Measurements from ENCODE around the gene CIB2.
"Not testable (repeated sequence)": the region's sequence is repeated elsewhere in the genome, so short reads cannot be mapped to it uniquely, and the experiment has no call there.

Gene CIB2

DNA sequence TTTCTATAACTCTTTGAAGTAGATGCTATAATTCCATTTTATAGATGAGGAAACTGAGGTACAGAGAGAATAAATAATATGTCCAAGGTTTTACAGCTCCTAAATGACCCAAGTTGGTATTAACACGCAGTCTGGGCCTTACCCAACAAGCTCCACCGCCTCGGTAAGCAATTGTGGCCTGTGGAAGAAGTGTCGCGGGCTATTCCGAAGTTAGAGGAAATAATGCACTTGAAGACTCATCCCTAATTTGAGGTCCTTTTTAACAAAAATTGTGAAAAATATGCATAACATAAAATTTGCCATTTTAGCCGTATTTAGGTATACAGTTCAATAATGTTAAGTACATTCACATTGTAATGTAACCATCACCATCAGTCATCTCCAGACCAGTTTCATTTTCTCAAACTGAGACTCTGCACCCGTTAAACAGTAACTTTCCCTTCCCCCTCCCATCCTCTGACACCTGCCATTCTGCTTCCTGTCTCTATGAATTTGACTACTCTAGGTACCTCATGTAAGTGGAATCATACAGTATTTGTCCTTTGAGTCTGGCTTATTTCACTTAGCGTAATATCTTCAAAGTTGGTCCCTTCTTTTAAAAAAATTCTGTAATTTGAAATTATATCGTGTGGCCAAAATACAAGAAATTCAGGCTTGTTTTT is 36.1 kb upstream of the CIB2 start:
- Histone ChIP-seq H3K9me3 (ENCODE audit: control insufficient read depth, insufficient read depth, low read length) (no peaks in the 10 kb centered on the region), H3K36me3 (ENCODE audit: control insufficient read depth, insufficient read depth, low read length) (peaks cover 89% of the 10 kb centered on the region), H3K4me1 (ENCODE audit: control insufficient read depth, insufficient read depth, low read length) (no peaks in the 10 kb centered on the region), H3K9ac (ENCODE audit: low read depth, low read length) (no peak overlapping the region), H3K4me3 (ENCODE audit: low read depth, low read length) (no peak overlapping the region), H3K27ac (ENCODE audit: low read depth, low read length) (no peak overlapping the region), H3K27me3 (ENCODE audit: control insufficient read depth, insufficient read depth, low read length) (no peaks in the 10 kb centered on the region)

DNA sequence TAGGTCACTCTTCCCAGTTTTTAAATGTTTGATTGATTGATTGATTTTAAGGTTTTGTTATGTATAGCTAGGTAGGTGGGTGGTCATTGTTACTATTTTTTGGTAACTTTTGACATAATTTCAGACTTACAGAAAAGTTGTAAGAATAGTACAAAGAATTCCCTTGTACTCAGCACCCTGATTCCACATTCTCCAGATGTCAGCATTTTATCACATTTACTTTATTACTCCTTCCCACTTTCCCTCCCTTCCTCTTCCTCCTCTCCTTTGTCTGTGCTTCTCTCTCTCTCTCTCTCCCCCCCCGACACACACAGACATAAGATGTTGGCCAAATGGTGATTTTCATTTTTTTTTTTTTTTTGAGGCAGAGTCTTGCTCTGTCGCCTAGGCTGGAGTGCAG is 32.8 kb upstream of the CIB2 start:
- Histone ChIP-seq H3K9ac (ENCODE audit: low read depth, low read length) (no peak overlapping the region), H3K36me3 (ENCODE audit: control insufficient read depth, insufficient read depth, low read length) (peaks cover 88% of the 10 kb centered on the region), H3K4me3 (ENCODE audit: low read depth, low read length) (no peak overlapping the region), H3K4me1 (ENCODE audit: control insufficient read depth, insufficient read depth, low read length) (no peaks in the 10 kb centered on the region), H3K27ac (ENCODE audit: low read depth, low read length) (no peak overlapping the region), H3K9me3 (ENCODE audit: control insufficient read depth, insufficient read depth, low read length) (no peaks in the 10 kb centered on the region), H3K27me3 (ENCODE audit: control insufficient read depth, insufficient read depth, low read length) (no peaks in the 10 kb centered on the region)

DNA sequence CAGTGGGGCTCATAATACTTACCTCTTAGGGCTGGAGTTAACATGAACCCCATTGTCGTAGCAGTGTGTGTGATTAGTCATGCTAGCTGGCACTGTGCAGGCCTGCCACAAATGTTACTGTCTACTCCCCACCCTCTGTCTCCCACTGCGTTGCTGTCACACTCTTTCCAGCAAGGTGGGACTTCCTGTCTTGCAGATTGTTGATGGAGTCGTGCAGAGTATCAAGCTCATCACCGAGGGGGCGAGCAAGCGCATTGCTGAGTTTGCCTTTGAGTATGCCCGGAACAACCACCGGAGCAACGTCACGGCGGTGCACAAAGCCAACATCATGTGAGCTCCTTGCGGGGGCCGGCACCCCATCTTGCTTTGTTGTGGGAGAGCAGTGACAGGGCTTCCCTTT is 30.8 kb upstream of the CIB2 start:
- Histone ChIP-seq H3K27me3 (ENCODE audit: control insufficient read depth, insufficient read depth, low read length) (no peaks in the 10 kb centered on the region), H3K4me1 (ENCODE audit: control insufficient read depth, insufficient read depth, low read length) (peaks cover 11% of the 10 kb centered on the region), H3K9me3 (ENCODE audit: control insufficient read depth, insufficient read depth, low read length) (no peaks in the 10 kb centered on the region), H3K4me3 (ENCODE audit: low read depth, low read length) (no peak overlapping the region), H3K27ac (ENCODE audit: low read depth, low read length) (no peak overlapping the region), H3K9ac (ENCODE audit: low read depth, low read length) (no peak overlapping the region), H3K36me3 (ENCODE audit: control insufficient read depth, insufficient read depth, low read length) (peaks cover 68% of the 10 kb centered on the region)

DNA sequence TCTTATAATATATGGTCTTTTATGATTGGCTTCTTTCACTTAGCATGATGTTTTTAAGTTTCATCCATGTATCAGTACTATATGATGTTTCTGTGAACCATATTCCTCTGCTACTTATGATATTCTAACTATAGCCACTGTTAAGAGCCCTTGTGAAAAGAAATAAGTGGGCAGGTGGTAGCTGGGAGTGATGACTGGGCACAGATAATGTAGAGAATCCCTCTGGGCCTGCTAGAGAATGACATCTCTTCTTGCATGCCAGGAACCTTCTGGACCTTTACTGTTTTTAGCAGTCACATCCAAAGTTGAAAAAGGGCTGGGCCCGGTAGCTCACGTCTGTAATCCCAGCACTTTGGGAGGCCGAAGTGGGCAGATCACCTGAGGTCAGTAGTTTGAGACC is 28.1 kb upstream of the CIB2 start:
- Histone ChIP-seq H3K36me3 (ENCODE audit: control insufficient read depth, insufficient read depth, low read length) (peaks cover 43% of the 10 kb centered on the region), H3K4me3 (ENCODE audit: low read depth, low read length) (no peak overlapping the region), H3K27me3 (ENCODE audit: control insufficient read depth, insufficient read depth, low read length) (no peaks in the 10 kb centered on the region), H3K27ac (ENCODE audit: low read depth, low read length) (no peak overlapping the region), H3K4me1 (ENCODE audit: control insufficient read depth, insufficient read depth, low read length) (peaks cover 32% of the 10 kb centered on the region), H3K9ac (ENCODE audit: low read depth, low read length) (no peak overlapping the region), H3K9me3 (ENCODE audit: control insufficient read depth, insufficient read depth, low read length) (no peaks in the 10 kb centered on the region)

DNA sequence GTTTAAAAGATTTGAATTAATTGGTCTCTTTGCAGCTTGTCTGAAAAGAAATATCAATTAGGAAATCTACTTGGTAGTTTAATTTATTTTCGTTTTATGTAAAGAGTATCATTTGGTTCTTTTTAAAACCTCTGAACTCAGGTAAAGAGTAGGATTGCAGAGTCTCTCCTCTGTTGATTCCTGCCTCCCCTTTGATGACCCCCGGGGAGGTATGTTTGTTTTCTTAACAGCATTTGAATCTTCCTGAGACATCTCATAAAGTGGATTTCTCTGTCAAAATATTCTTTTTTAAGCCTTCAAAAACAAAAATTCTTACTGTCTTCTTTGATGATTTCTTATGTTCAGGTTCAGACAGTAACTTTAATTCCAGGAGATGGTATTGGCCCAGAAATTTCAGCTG is 26.0 kb upstream of the CIB2 start:
- H3K27ac ChIP-seq (ENCODE audit: low read depth, low read length) = peak overlapping the region; percentile 91

DNA sequence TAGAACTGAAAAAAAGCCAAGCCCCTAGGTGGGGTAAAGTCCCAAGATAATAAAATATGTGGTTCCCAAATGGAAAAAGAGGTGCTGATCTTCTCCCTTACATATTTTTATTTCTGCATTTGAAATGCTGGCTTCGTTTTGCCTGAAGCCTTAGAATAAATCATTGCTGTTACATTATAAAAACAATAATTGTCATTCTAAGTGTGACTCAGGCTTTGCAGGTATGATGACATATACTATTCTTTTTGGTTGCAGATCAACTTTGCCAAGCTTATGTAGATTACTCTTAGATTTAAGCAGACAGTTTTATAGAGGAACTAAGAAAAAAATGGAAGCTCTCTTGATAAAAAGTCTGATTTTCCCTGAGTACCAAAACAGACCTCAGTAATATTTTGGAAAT is 25.4 kb upstream of the CIB2 start:
- peaks cover 32% of the 10 kb centered on the region for H3K4me1 ChIP-seq (ENCODE audit: control insufficient read depth, insufficient read depth, low read length)
- H3K9me3 ChIP-seq (ENCODE audit: control insufficient read depth, insufficient read depth, low read length) = no peaks in the 10 kb centered on the region
- H3K27ac ChIP-seq (ENCODE audit: low read depth, low read length) = peak overlapping the region; percentile 91
- H3K9ac ChIP-seq (ENCODE audit: low read depth, low read length) = peak overlapping the region; percentile 12; the same call in 1 of the 2 replicates
- no peaks in the 10 kb centered on the region for H3K27me3 ChIP-seq (ENCODE audit: control insufficient read depth, insufficient read depth, low read length)
- H3K4me3 ChIP-seq (ENCODE audit: low read depth, low read length) = peak overlapping the region; percentile 40
- peaks cover 22% of the 10 kb centered on the region for H3K36me3 ChIP-seq (ENCODE audit: control insufficient read depth, insufficient read depth, low read length)

More for the DNA sequence above, 26.0 kb upstream of the CIB2 start:
- Histone ChIP-seq H3K27me3 (ENCODE audit: control insufficient read depth, insufficient read depth, low read length) (no peaks in the 10 kb centered on the region), H3K9ac (ENCODE audit: low read depth, low read length) (peak overlapping the region; percentile 12; the same call in 1 of the 2 replicates), H3K4me1 (ENCODE audit: control insufficient read depth, insufficient read depth, low read length) (peaks cover 32% of the 10 kb centered on the region), H3K4me3 (ENCODE audit: low read depth, low read length) (peak overlapping the region; percentile 40), H3K9me3 (ENCODE audit: control insufficient read depth, insufficient read depth, low read length) (no peaks in the 10 kb centered on the region), H3K36me3 (ENCODE audit: control insufficient read depth, insufficient read depth, low read length) (peaks cover 27% of the 10 kb centered on the region)

DNA sequence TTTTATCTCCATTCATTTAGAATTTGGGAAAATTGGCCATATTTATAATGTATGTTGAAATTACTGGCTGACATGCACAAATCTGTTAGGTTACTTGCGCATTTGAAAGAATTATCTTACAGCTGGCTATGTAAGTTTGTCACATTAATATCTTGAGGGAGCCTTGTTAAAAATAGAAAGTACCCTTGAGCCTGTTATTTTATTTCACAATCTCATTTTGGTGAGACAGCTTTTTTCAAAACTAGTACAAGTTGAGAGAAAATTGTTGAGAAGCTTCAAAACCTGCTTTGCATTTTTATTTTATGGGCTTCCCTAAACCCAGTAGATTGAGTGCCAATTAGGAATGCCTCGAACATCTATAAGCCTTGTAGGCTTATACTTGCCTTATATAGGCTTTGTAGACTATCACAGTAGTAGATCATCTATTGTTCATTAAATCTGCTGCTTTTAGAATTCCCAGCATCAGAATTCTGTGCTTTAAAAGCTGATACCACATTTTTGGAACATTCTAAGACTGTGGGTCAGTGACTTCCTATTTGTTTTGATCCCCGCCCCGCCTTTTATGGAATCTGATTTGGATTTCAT is 24.2 kb upstream of the CIB2 start:
- H3K36me3 ChIP-seq (ENCODE audit: control insufficient read depth, insufficient read depth, low read length) = peaks cover 10% of the 10 kb centered on the region; the same call in 1 of the 2 replicates
- H3K9me3 ChIP-seq (ENCODE audit: control insufficient read depth, insufficient read depth, low read length) = no peaks in the 10 kb centered on the region
- H3K9ac ChIP-seq (ENCODE audit: low read depth, low read length) = no peak overlapping the region
- H3K27me3 ChIP-seq (ENCODE audit: control insufficient read depth, insufficient read depth, low read length) = no peaks in the 10 kb centered on the region
- no peak overlapping the region for H3K4me3 ChIP-seq (ENCODE audit: low read depth, low read length)
- peak overlapping the region; percentile 91 for H3K27ac ChIP-seq (ENCODE audit: low read depth, low read length)
- peaks cover 36% of the 10 kb centered on the region for H3K4me1 ChIP-seq (ENCODE audit: control insufficient read depth, insufficient read depth, low read length)

DNA sequence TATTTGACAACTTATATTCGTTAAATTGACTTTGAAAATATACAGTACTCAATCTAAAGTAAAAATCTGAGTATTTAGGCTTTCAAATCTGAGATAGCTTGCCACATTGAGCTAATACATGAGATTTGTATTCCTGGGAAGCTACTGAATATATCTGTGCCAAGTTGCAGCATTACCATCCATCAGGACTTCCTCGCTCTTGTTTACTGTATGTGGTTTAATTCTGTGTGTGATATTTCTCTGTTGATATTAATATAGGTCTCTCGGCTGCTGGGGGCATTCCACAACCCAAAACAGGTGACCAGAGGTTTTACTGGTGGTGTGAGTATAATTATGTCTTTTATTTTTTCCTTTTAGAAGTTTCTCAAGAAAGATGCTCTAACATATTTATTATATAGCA is 23.7 kb upstream of the CIB2 start:
- peaks cover 6% of the 10 kb centered on the region; the same call in 1 of the 2 replicates for H3K36me3 ChIP-seq (ENCODE audit: control insufficient read depth, insufficient read depth, low read length)
- no peak overlapping the region for H3K27ac ChIP-seq (ENCODE audit: low read depth, low read length)
- no peaks in the 10 kb centered on the region for H3K9me3 ChIP-seq (ENCODE audit: control insufficient read depth, insufficient read depth, low read length)
- 0 out of 2 replicates have a peak, but pooled peaks cover 4% of the 10 kb centered on the region for H3K27me3 ChIP-seq (ENCODE audit: control insufficient read depth, insufficient read depth, low read length)
- H3K4me3 ChIP-seq (ENCODE audit: low read depth, low read length) = no peak overlapping the region
- no peak overlapping the region for H3K9ac ChIP-seq (ENCODE audit: low read depth, low read length)
- H3K4me1 ChIP-seq (ENCODE audit: control insufficient read depth, insufficient read depth, low read length) = peaks cover 40% of the 10 kb centered on the region

DNA sequence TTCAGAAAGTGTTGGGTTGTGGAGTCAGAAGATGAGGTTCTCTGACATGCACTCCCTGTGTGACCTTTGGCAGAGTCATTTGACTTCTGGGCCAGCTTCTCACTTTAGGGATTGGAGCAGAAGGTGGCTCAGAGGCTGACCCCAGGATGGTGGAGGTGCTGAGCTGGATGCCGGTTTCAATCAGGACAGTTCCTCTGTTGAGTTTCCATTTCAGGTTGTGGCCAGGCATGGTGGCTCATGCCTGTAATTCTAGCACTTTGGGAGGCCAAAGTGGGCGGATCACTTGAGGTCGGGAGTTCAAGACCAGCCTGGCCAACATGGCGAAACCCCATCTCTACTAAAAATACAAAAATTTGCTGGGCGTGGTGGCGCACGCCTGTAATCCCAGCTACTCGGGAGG is 19.8 kb upstream of the CIB2 start:
- not testable (repeated sequence) for H3K27ac ChIP-seq (ENCODE audit: low read depth, low read length); H3K27me3 ChIP-seq (ENCODE audit: control insufficient read depth, insufficient read depth, low read length); H3K36me3 ChIP-seq (ENCODE audit: control insufficient read depth, insufficient read depth, low read length); H3K9me3 ChIP-seq (ENCODE audit: control insufficient read depth, insufficient read depth, low read length); H3K4me3 ChIP-seq (ENCODE audit: low read depth, low read length); H3K9ac ChIP-seq (ENCODE audit: low read depth, low read length)
- H3K4me1 ChIP-seq (ENCODE audit: control insufficient read depth, insufficient read depth, low read length) = peaks cover 19% of the 10 kb centered on the region

DNA sequence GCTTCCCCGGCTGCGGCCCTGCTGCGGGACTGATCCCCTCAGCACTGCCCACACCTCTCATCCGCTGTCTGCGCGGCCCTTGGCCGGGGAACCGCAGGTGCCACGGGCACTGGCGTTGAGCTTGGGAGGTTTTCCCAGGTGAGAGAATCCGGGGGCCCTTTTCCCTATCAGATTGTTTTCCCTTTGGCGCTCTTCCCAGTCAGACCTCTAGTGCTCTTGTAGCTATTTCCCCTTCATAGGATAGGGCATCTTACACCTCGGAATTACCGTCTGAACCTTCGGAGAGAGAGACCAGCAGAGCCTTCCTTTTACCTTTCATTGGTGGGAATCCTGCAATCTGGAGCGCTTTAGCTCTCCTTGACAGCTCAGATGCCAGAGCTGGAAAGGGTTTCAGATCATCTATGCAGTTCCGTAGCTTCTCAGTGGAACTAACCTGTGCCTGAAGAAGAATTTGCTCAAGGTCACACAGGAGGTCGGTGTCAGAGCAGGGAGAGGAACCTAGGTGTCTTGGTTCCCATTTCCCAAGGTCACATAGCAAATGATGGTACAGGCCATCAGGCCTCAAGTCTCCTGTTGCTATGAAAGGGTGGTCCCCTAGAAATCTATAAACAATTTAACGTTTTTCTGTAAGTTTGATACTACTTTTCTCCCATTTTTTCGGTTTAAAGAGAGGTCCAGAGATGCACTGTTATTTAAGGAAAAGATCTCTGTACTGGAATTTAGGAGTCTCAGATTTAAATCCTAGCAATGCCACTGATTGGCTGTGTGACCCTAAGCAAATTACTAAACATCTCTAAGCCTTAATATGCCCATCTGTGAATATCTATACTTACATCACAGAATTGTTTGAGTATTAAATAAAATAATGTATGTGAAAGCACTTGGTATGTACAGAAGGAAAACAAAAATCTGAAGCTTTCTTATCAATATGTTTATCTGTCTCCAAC is 18.8 kb upstream of the CIB2 start:
- peak overlapping the region; percentile 74 for H3K4me3 ChIP-seq (ENCODE audit: low read depth, low read length)

More for the DNA sequence above, 18.8 kb upstream of the CIB2 start:
- Histone ChIP-seq H3K27me3 (ENCODE audit: control insufficient read depth, insufficient read depth, low read length) (0 out of 2 replicates have a peak, but pooled peaks cover 7% of the 10 kb centered on the region), H3K4me1 (ENCODE audit: control insufficient read depth, insufficient read depth, low read length) (peaks cover 14% of the 10 kb centered on the region; the same call in 1 of the 2 replicates), H3K27ac (ENCODE audit: low read depth, low read length) (no peak overlapping the region), H3K36me3 (ENCODE audit: control insufficient read depth, insufficient read depth, low read length) (no peaks in the 10 kb centered on the region), H3K9ac (ENCODE audit: low read depth, low read length) (peak overlapping the region; percentile 44; the same call in 1 of the 2 replicates), H3K9me3 (ENCODE audit: control insufficient read depth, insufficient read depth, low read length) (no peaks in the 10 kb centered on the region)

Measured in HUES48 (cell line).